ENCODE measurements around the gene FAM170A.

The FAM170A gene

GRCh38 chr5:119629339-119629738 is at the start of gene FAM170A:
Gene FAM170A (plus strand): TSS chr5:119629558. CDS start chr5:119629769, 211 bp downstream.
- H3K4me1 Mint-ChIP-seq (ENCODE audit: low read depth), result no peaks in the 10 kb centered on the region
- peaks cover 4% of the 10 kb centered on the region for H3K27me3 Mint-ChIP-seq
- H3K36me3 Mint-ChIP-seq (ENCODE audit: low read depth), result no peaks in the 10 kb centered on the region
- no peak within 1 kb of the TSS for H3K27ac Mint-ChIP-seq
- H3K9me3 Mint-ChIP-seq, result no peaks in the 10 kb centered on the region
- H3K4me3 Mint-ChIP-seq, result no peak within 1 kb of the TSS

GRCh38 chr5:119582987-119583386 is 46.4 kb upstream of the FAM170A start:
- no peak overlapping the region for H3K27ac Mint-ChIP-seq
- H3K36me3 Mint-ChIP-seq (ENCODE audit: low read depth), result no peaks in the 10 kb centered on the region
- H3K4me3 Mint-ChIP-seq, result no peak overlapping the region
- H3K4me1 Mint-ChIP-seq (ENCODE audit: low read depth), result no peaks in the 10 kb centered on the region
- peaks cover 14% of the 10 kb centered on the region for H3K27me3 Mint-ChIP-seq
- H3K9me3 Mint-ChIP-seq, result no peaks in the 10 kb centered on the region

- Mint-ChIP-seq H3K27me3 (peaks cover 15% of the 10 kb centered on the region), H3K4me3 (no peak overlapping the region), H3K9me3 (no peaks in the 10 kb centered on the region), H3K27ac (no peak overlapping the region), H3K36me3 (ENCODE audit: low read depth) (no peaks in the 10 kb centered on the region), H3K4me1 (ENCODE audit: low read depth) (no peaks in the 10 kb centered on the region)
Measured at GRCh38 chr5:119583684-119584083, 45.7 kb upstream of the FAM170A start.

GRCh38 chr5:119596046-119596445 is 33.3 kb upstream of the FAM170A start:
- H3K27ac Mint-ChIP-seq, result no peak overlapping the region
- no peaks in the 10 kb centered on the region for H3K36me3 Mint-ChIP-seq (ENCODE audit: low read depth)
- H3K4me1 Mint-ChIP-seq (ENCODE audit: low read depth), result no peaks in the 10 kb centered on the region
- no peak overlapping the region for H3K4me3 Mint-ChIP-seq
- H3K27me3 Mint-ChIP-seq, result no peaks in the 10 kb centered on the region
- H3K9me3 Mint-ChIP-seq, result peaks cover 11% of the 10 kb centered on the region

- H3K36me3 Mint-ChIP-seq (ENCODE audit: low read depth), result no peaks in the 10 kb centered on the region
- H3K27me3 Mint-ChIP-seq, result no peaks in the 10 kb centered on the region
- H3K9me3 Mint-ChIP-seq, result peaks cover under 1% of the 10 kb centered on the region
- no peak overlapping the region for H3K27ac Mint-ChIP-seq
- H3K4me1 Mint-ChIP-seq (ENCODE audit: low read depth), result no peaks in the 10 kb centered on the region
- no peak overlapping the region for H3K4me3 Mint-ChIP-seq
Measured at GRCh38 chr5:119597728-119598298, 31.5 kb upstream of the FAM170A start.

GRCh38 chr5:119613937-119614336 is 15.4 kb upstream of the FAM170A start:
- no peak overlapping the region for H3K4me3 Mint-ChIP-seq
- H3K4me1 Mint-ChIP-seq (ENCODE audit: low read depth), result no peaks in the 10 kb centered on the region
- no peaks in the 10 kb centered on the region for H3K9me3 Mint-ChIP-seq
- peaks cover 5% of the 10 kb centered on the region for H3K27me3 Mint-ChIP-seq
- H3K36me3 Mint-ChIP-seq (ENCODE audit: low read depth), result no peaks in the 10 kb centered on the region
- no peak overlapping the region for H3K27ac Mint-ChIP-seq

GRCh38 chr5:119614838-119615237 is 14.5 kb upstream of the FAM170A start:
- H3K27me3 Mint-ChIP-seq, result peaks cover 5% of the 10 kb centered on the region
- H3K4me1 Mint-ChIP-seq (ENCODE audit: low read depth), result no peaks in the 10 kb centered on the region
- H3K27ac Mint-ChIP-seq, result no peak overlapping the region
- H3K9me3 Mint-ChIP-seq, result no peaks in the 10 kb centered on the region
- H3K4me3 Mint-ChIP-seq, result no peak overlapping the region
- no peaks in the 10 kb centered on the region for H3K36me3 Mint-ChIP-seq (ENCODE audit: low read depth)

- no peaks in the 10 kb centered on the region for H3K36me3 Mint-ChIP-seq (ENCODE audit: low read depth)
- no peaks in the 10 kb centered on the region for H3K4me1 Mint-ChIP-seq (ENCODE audit: low read depth)
- H3K4me3 Mint-ChIP-seq, result no peak overlapping the region
- H3K9me3 Mint-ChIP-seq, result peaks cover 9% of the 10 kb centered on the region
- H3K27ac Mint-ChIP-seq, result no peak overlapping the region
- peaks cover 14% of the 10 kb centered on the region for H3K27me3 Mint-ChIP-seq
Measured at GRCh38 chr5:119626086-119626485, 3.3 kb upstream of the FAM170A start.

- no peaks in the 10 kb centered on the region for H3K4me1 Mint-ChIP-seq (ENCODE audit: low read depth)
- H3K36me3 Mint-ChIP-seq (ENCODE audit: low read depth), result no peaks in the 10 kb centered on the region
- H3K4me3 Mint-ChIP-seq, result no peak overlapping the region
- no peak overlapping the region for H3K27ac Mint-ChIP-seq
- no peaks in the 10 kb centered on the region for H3K9me3 Mint-ChIP-seq
- H3K27me3 Mint-ChIP-seq, result no peaks in the 10 kb centered on the region
Measured at GRCh38 chr5:119630752-119631440, 1.5 kb downstream of the FAM170A start.

- H3K9me3 Mint-ChIP-seq, result no peaks in the 10 kb centered on the region
- H3K27me3 Mint-ChIP-seq, result no peaks in the 10 kb centered on the region
- no peak overlapping the region for H3K4me3 Mint-ChIP-seq
- no peaks in the 10 kb centered on the region for H3K4me1 Mint-ChIP-seq (ENCODE audit: low read depth)
- no peak overlapping the region for H3K27ac Mint-ChIP-seq
- H3K36me3 Mint-ChIP-seq (ENCODE audit: low read depth), result no peaks in the 10 kb centered on the region
Measured at GRCh38 chr5:119631660-119632059, 2.3 kb downstream of the FAM170A start.

- no peak overlapping the region for H3K4me3 Mint-ChIP-seq
- H3K27me3 Mint-ChIP-seq, result peaks cover 13% of the 10 kb centered on the region
- no peaks in the 10 kb centered on the region for H3K9me3 Mint-ChIP-seq
- H3K36me3 Mint-ChIP-seq (ENCODE audit: low read depth), result no peaks in the 10 kb centered on the region
- H3K4me1 Mint-ChIP-seq (ENCODE audit: low read depth), result no peaks in the 10 kb centered on the region
- no peak overlapping the region for H3K27ac Mint-ChIP-seq
Measured at GRCh38 chr5:119651486-119651885, 22.1 kb downstream of the FAM170A start.

GRCh38 chr5:119655061-119655460 is 25.7 kb downstream of the FAM170A start:
- Mint-ChIP-seq H3K27me3 (peaks cover 5% of the 10 kb centered on the region), H3K27ac (no peak overlapping the region), H3K9me3 (no peaks in the 10 kb centered on the region), H3K4me1 (ENCODE audit: low read depth) (no peaks in the 10 kb centered on the region), H3K4me3 (no peak overlapping the region), H3K36me3 (ENCODE audit: low read depth) (no peaks in the 10 kb centered on the region)

- Mint-ChIP-seq H3K4me1 (ENCODE audit: low read depth) (no peaks in the 10 kb centered on the region), H3K36me3 (ENCODE audit: low read depth) (no peaks in the 10 kb centered on the region), H3K9me3 (no peaks in the 10 kb centered on the region)
Measured at GRCh38 chr5:119656023-119656422, 26.7 kb downstream of the FAM170A start.

GRCh38 chr5:119666542-119666941 is 37.2 kb downstream of the FAM170A start:
- H3K4me1 Mint-ChIP-seq (ENCODE audit: low read depth), result no peaks in the 10 kb centered on the region
- peaks cover 12% of the 10 kb centered on the region for H3K9me3 Mint-ChIP-seq
- H3K4me3 Mint-ChIP-seq, result no peak overlapping the region
- H3K36me3 Mint-ChIP-seq (ENCODE audit: low read depth), result no peaks in the 10 kb centered on the region
- no peak overlapping the region for H3K27ac Mint-ChIP-seq
- peaks cover 3% of the 10 kb centered on the region for H3K27me3 Mint-ChIP-seq

More at GRCh38 chr5:119656023-119656422, 26.7 kb downstream of the FAM170A start:
- Mint-ChIP-seq H3K27me3 (peaks cover 3% of the 10 kb centered on the region), H3K4me3 (no peak overlapping the region), H3K27ac (no peak overlapping the region)

- Mint-ChIP-seq H3K9me3 (no peaks in the 10 kb centered on the region), H3K4me3 (no peak overlapping the region), H3K27ac (no peak overlapping the region), H3K36me3 (ENCODE audit: low read depth) (no peaks in the 10 kb centered on the region), H3K27me3 (peaks cover 4% of the 10 kb centered on the region), H3K4me1 (ENCODE audit: low read depth) (no peaks in the 10 kb centered on the region)
Measured at GRCh38 chr5:119678351-119679028, 49.1 kb downstream of the FAM170A start.

Measured in stimulated activated naive CD8-positive, alpha-beta T cell treated with anti-CD3 and anti-CD28 coated beads, Interleukin-15, Interleukin-2, amounts not matched to agents 100 ng/mL and 50 ng/mL, for 24 hours (primary cell).